HG02938 (cell line): ENCODE data around the gene CAB39.

ENCODE experiments used
- ATAC-seq: cut with Tn5 transposase; IDR thresholded peaks from one replicate; pipeline ENCODE4 v1.9.1; 2021; ENCODE audit warnings: mild to moderate bottlenecking, moderate library complexity; ENCODE audit not compliant: unreplicated experiment

CAB39 gene

GRCh38 chr2:230849633-230850357 is 137.2 kb downstream of the CAB39 start:
- no peak for ATAC-seq

DNA sequence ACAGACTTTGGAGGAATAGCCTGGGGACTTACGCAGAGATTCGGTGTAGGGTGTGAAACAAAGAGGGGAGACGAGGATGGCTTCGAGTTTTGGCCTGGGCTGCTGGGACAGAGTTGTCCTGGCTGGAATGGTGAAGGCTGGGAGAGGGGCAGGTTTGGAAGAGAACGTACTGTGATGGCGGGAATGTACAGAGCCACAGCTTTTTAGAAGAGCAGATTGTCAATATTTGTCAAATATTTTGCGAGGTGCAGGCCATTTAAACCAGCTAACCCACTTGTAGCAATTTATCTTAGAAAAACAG is 137.7 kb downstream of the CAB39 start:
- no peak for ATAC-seq

GRCh38 chr2:230852113-230852512 is 139.5 kb downstream of the CAB39 start:
- ATAC-seq: no peak

GRCh38 chr2:230861552-230862255 is 149.1 kb downstream of the CAB39 start:
- ATAC-seq: no peak

DNA sequence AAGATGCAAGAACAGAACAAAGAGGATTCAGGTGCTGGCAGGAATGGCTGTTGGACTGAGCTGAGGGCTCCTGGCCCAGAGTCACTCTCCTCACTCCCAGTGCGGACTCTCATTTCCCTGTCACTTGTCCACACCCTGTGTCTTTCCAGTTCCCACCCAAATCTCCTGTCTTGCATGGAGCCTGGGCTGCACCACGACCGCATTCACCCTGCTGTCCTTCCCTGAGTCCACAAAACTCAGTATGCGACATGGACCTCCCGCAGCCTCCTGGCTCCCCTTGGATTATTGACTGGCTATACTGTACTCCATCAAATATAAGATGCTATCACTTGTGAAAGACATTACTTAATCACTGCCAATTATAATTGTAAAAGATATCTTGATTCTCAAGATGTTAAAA is 149.7 kb downstream of the CAB39 start:
- ATAC-seq: no peak

GRCh38 chr2:230863031-230863430 is 150.4 kb downstream of the CAB39 start:
- no peak for ATAC-seq

GRCh38 chr2:230863442-230864121 is 150.9 kb downstream of the CAB39 start:
- no peak for ATAC-seq

DNA sequence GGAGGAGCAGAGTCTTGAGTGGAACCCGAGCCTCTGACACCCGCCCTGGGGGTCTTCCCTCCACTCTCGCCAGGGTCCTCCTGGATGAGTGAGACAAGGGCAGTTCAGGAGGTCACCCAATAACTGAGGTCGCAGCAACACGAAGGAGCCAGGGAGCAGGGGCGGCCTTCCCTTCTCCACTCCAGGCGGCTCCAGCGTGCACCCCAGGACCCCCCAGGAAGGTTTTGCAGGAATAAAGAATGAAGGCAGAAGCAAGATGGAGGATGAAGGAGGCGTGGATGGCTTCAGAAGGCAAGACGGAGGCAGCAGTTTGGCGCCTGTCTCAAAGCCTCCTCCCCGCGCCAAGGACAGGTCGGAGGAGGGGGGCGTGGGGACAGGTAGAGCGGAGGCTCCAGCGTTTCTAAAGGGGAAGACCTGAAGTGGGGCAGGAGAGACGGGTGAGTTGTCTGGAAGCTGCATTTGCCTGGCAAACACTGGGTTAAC is 151.5 kb downstream of the CAB39 start:
- ATAC-seq: no peak

DNA sequence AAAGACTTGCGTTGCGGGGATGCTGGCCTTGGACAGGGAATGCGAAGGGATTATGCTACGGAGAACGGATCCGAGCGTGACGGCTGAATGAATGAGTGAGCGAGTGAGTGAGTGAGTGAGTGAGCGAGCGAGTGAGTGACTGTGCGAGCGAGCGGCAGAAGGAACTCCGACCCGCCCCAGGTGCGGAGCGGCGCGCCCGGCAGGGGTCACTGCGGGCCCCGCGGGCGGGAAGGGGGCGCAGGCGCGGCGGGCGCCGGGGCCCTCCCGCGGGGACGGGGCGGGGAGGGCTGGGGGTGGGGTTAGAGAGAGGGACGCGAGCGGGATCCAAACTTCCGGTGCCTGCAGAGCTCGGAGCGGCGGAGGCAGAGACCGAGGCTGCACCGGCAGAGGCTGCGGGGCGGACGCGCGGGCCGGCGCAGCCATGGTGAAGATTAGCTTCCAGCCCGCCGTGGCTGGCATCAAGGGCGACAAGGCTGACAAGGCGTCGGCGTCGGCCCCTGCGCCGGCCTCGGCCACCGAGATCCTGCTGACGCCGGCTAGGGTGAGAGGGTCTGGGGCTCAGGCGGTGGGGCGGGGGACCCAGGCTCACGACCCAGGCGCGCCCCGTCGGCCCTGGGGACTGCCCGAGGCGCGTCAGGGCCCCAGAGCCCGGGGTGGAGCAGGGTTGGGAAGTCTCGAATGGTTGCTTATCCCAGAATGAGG is 152.1 kb downstream of the CAB39 start, which contains the start of gene ITM2C:
TSS of gene ITM2C (plus strand) at position 338 of the 702 bp plus-strand sequence. CDS start at position 422, 84 bp downstream.
- ATAC-seq: peak; percentile 56

- ATAC-seq: no peak
Observed at GRCh38 chr2:230865307-230865765, 152.7 kb downstream of the CAB39 start.

DNA sequence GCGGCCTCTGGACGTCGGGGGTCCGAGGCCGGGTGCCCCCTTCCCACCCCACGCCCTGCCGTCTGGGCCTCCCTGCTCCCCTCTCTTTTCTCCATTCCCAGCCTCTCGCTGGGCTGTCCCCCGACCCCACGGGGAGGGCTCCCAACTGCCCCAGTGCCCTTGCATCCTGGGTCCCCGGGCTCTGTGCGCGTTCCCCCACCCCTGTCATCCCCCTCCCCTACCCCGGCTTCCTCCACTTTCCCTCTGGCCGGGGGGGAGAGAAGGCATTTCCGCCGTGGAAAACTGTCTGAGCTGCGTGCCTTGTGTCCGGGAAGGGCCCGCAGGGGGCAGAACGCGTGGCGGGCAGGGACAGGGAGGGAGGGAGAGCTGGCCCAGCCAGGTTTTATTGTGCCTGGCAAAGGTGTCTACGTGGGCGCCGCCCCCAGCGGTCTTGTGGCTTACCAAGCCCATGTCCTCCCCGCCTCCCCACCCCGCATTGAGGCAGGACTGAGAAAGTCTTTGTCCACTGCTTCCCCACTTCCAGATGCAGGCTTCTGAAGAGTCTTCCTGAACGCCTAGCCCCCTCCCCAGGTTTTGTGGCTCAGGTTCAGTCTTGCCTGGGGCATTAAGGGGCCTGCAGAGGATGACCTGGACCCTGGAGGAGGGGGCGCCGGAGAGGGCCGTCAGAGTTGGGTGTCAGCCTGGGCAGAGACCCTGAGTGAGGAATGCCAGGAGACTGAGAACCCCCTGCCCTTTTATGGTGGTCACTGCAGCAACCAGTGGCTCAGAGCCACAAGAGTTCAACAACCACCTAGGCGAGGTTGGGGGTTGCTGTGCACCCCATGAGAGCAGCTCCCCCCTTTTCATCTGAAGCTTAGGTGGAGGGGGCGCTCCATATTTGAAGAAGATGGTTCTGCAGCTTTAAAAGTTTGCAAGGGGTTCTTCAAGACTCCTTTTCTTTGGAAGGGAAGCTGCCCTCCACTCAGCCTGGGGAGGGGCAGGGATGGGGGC is 153.4 kb downstream of the CAB39 start:
- ATAC-seq: no peak

DNA sequence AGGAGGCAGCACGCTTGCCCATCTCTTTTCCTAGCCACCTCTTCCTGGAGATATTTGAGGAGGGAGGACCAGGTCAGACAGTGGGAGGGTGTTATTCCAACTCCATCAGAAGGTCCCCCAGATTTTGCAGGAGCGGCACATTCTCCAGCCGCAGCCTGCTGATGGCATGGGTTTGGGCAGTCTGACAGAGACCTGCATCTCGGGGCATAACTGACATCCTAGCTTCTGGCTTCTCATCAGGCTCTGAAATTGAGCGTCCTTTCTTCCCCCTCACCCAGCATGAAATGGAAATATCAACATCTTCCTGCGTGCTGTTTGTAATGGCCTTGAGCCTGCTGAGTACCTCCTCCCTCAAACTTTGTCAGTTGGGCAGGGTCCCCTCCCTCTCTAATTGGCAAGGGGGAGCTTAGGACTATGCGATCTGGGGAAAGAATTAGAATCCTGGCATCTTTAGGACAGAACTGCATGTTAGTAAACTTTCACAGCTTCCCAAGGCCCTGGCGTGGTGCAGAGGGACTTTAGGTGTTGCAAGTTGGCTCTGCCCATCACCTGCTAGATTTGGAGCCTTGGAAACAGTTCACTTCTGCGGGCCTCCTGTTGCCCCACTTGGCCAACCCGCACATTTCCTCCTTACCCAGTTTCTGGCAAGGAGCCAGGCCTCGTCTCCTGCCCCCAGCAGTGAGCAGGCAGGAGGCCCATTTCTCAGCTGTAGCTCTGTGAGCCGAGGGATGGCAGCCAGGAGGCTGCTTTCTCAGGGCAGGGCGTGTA is 154.3 kb downstream of the CAB39 start:
- no peak for ATAC-seq

DNA sequence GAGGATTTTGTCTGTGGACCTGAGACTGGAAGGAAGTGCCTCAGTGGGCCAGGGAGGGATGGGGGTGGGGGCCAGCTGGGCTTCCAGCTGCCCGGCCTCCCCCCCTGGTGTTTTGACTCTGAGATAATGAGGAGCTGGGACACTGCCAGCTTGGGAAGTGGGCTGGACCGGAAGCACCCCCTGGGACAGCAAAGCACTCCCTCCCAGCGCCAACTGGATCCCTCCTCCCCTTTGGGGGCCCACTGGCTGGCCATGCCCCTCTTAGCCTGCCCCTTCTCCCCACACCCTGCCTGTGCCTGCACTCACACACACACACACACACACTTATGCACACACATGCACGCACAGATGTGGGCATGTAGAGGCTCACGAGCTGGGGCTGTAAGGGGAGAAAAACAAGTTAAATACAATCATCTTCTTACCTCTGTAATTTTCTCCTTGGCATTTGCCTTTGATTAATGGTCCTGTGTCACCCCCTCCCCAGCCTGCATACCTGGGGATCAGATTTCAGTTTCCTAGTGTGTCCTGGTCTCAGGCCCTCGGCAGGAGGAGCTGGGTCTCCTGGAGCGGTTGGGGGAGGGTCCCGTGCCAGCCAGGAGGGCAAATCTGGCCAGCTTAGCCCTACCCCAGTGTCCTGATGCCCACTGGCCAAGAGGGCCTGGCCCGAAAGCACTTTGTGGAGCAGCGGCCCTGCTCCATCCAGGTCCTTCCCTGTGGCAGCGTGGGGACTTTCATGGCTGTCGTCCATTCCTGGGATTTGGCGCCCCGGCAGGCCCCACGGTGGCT is 155.7 kb downstream of the CAB39 start:
- ATAC-seq: no peak

- ATAC-seq: no peak
Observed at GRCh38 chr2:230868947-230869913, 156.6 kb downstream of the CAB39 start.

DNA sequence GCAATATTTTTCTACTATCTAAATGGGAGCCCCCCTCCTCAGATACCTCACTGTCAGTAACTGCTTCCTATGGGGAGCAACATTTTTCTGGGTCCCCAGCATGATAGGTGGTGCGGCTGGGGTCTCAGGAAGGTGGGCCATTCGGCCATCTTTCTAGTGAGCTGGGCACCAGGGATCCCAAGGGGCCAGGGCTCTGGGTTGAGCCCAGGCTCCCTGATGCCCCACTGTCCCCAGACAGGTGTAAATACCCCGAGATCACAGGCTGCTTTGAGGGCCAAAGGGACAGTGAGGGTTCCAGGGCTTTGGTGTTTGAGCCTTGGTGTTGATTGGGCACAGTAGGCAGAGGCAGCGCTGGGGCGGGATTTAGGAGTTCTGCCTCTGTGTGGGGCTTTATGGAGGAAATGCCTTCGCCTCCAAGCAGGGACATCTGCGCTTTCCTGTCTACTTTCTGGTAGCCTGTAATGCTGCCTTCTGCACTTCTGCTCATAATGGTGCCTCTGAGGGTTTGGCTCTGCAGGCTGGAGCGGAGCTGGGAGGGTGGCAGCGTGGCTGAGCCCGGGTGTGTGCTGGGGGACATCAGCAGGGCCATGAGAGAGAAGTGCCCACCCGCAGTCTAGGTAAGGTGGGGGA is 157.4 kb downstream of the CAB39 start:
- ATAC-seq: no peak
